Left cardiac atrium (tissue), 4 donors: ENCODE results near the gene CENPE. TPM values are rescaled to one million over a fixed set of nuclear protein-coding genes. Genes with fewer than 3 reads are reported as not detected.
"Not testable (repeated sequence)": the region's sequence is repeated elsewhere in the genome, so short reads cannot be mapped to it uniquely, and the experiment has no call there.

Experiments used
- ATAC-seq, 2 donors: fragments of 200-7000 bp; cut with Tn5 transposase; one replicate each; pipeline ENCODE4 v1.9.1; 2020; ENCODE audit warnings: mild to moderate bottlenecking in 2 of 2, moderate library complexity in 2 of 2
- DNase-seq: peaks from one replicate; pipeline ENCODE4 v3.0.0-alpha.2; 2020
- intact Hi-C, 2 donors: fragments of 100-400 bp; cut with DNase I; formaldehyde crosslinking; loops; one replicate each; pipeline versions ENCODE4 v1.14.1 to v1.15.1; 2022 to 2023
- long read RNA-seq: library from polyadenylated mRNA; unstranded; transcript quantifications from one replicate; pipeline ENCODE4 v2.0.0, GENCODE V29; 2021
- total RNA-seq, 2 donors: library from RNA; stranded (reverse); fragmentation: NEBNext Ultra II Directional; extraction: Animal tissue kit (Norgen Biotek cat#: 25700); gene quantifications; one replicate each; pipeline ENCODE4 v1.2.1, GENCODE V29; 2021
- donor health status: DM: no; HTN: yes; CAD: no.
- donor health status: DM: no; HTN: yes; CAD: no; lungs with severe emphysema.
- donor health status: DM: yes; HTN: yes; CAD: no.
- donor health status: Dilated cardiomyopathy.

CENPE gene, protein sequence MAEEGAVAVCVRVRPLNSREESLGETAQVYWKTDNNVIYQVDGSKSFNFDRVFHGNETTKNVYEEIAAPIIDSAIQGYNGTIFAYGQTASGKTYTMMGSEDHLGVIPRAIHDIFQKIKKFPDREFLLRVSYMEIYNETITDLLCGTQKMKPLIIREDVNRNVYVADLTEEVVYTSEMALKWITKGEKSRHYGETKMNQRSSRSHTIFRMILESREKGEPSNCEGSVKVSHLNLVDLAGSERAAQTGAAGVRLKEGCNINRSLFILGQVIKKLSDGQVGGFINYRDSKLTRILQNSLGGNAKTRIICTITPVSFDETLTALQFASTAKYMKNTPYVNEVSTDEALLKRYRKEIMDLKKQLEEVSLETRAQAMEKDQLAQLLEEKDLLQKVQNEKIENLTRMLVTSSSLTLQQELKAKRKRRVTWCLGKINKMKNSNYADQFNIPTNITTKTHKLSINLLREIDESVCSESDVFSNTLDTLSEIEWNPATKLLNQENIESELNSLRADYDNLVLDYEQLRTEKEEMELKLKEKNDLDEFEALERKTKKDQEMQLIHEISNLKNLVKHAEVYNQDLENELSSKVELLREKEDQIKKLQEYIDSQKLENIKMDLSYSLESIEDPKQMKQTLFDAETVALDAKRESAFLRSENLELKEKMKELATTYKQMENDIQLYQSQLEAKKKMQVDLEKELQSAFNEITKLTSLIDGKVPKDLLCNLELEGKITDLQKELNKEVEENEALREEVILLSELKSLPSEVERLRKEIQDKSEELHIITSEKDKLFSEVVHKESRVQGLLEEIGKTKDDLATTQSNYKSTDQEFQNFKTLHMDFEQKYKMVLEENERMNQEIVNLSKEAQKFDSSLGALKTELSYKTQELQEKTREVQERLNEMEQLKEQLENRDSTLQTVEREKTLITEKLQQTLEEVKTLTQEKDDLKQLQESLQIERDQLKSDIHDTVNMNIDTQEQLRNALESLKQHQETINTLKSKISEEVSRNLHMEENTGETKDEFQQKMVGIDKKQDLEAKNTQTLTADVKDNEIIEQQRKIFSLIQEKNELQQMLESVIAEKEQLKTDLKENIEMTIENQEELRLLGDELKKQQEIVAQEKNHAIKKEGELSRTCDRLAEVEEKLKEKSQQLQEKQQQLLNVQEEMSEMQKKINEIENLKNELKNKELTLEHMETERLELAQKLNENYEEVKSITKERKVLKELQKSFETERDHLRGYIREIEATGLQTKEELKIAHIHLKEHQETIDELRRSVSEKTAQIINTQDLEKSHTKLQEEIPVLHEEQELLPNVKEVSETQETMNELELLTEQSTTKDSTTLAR (N-terminal part only)
- total RNA-seq = under 1 TPM; 0.31 to 0.71 TPM
- long read RNA-seq = 0 reads

GRCh38 chr4:103198111-103198765 lies at the start of gene CENPE:
CENPE (minus strand) TSS chr4:103198343; CDS start chr4:103198319, 24 bp downstream.
- ATAC-seq (peak; percentile 97 to 98), DNase-seq (peak; percentile 89)
- intact Hi-C loops = no loop called here

DNA sequence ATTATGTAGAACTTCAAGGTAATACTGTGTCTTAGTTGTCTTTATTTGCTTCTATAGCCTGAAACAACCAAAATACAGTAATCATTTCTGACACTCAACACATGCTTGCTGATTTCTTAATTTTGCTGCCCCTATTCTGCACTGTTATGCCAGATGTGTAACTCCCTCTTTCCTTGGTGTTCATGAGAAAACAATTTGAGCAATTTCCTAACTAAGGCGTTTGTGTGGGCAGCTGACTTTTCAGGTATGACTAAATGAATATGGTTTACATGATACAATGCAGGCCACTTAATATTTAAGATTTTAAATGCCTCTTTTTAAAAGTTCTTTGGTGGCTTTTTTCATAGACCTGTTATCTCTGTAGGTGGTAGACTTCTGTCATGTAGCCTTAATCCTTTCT lies 46.1 kb upstream of the CENPE start:
- no peak for ATAC-seq
- intact Hi-C loops = no loop called here
- no peak for DNase-seq

- ATAC-seq, intact Hi-C loops, DNase-seq: not testable (repeated sequence)
Observed at GRCh38 chr4:103230938-103231337, 32.8 kb upstream of the CENPE start.

DNA sequence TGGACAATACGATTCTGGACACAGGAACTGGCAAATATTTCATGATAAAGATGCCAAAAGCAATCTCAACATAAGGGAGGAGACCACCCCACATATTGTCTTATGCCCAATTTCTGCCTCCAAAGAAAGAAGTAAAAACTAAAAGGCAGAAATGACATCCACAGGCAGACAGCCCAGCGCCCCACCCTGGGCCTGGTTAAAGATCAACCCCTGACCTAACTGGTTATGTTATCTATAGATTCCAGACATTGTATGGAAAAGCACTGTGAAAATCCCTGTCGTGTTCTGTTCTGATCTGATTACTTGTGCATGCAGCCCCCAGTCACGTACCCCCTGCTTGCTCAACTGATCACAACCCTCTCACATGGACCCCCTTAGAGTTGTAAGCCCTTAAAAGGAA lies 25.4 kb upstream of the CENPE start:
- ATAC-seq, DNase-seq, intact Hi-C loops: not testable (repeated sequence)

DNA sequence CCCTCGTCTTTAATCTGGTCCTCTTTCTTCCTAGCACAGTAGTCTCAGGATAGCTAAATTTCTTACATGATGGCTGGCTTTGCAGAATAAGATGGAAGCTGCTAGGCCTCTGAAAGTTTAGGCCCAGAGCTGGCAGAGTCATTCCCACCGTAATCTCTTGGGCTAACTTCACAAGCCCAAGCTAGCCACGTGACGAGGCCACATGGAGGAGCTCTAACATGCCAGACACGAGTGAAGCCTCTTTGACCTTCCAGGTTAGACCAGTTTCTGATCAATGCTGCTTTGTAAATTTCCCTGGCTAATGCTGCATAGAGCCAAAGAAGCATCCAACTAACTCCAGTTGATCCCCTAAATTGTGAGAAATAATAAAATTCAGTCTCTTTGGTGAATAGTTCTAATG lies 9.5 kb upstream of the CENPE start:
- DNase-seq (no peak), ATAC-seq (no peak)
- intact Hi-C loops = no loop called here

DNA sequence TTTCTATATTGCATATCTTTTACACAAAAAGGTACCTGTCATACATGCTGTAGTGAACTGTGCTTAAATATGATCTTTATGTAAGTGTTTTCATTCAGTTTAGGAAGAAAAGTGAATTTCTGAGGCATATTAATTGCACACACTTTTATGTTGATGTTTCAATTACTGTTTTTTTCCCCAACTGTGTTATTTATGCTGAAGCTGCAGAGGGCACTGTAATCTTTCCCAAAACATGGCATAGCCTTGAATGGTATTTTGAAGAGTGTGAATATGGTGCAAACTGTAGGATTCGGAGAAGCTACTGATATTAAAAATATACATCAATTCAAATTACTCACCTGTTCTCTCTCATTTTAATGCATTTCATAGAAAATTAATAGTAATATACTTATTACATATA lies 6.0 kb upstream of the CENPE start:
- intact Hi-C loops = no loop called here
- ATAC-seq (no peak), DNase-seq (no peak)

DNA sequence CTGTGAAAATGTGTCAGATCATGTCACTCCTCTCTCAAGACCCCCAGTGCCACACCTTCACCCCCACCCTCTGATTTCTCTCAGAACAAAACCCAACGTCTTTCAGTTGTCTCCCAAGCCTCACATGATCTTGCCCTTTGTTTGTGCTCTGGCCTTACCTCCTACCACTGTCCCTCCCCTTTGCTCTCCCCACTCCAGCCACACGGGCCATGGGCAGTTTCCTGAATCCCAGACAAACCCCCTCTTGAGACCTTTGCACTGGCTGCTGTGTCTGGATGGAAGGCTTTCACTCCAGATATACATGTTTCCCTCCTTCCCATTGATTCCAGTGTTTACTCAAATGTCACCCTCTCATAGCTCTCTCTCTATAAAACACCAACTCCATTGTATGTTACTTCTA lies 3.6 kb upstream of the CENPE start:
- no peak for DNase-seq
- no peak for ATAC-seq
- intact Hi-C loops = no loop called here

GRCh38 chr4:103201253-103201652 lies 3.1 kb upstream of the CENPE start:
- no peak for ATAC-seq
- intact Hi-C loops = no loop called here

GRCh38 chr4:103199009-103199408 lies 866 bp upstream of the CENPE start:
- ATAC-seq (no peak), DNase-seq (no peak)
- intact Hi-C loops = no loop called here

More at GRCh38 chr4:103201253-103201652, 3.1 kb upstream of the CENPE start:
- no peak for DNase-seq

GRCh38 chr4:103197765-103198110 lies 405 bp downstream of the CENPE start:
- peak; percentile 39 to 63 for ATAC-seq
- no peak for DNase-seq
- intact Hi-C loops = no loop called here

- ATAC-seq (no peak), DNase-seq (no peak)
Observed at GRCh38 chr4:103193457-103193856, 4.7 kb downstream of the CENPE start.

DNA sequence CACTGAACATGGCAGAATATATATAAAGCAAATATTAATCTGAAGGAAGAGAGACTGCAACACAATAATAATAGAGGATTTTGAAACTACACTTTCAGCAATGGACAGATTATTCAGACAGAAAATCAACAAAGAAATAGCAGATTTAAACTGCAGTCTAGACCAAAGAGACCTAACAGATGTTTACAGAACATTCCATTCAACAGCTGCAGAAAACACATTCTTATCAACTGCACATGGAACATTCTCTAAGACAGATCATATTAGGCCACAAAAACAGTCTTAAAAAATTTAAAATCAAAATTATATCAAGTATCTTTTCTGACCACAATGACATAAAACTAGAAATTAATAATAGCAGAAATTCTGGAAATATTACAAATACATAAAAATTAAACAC lies 27.1 kb downstream of the CENPE start:
- intact Hi-C loops = no loop called here
- no peak for DNase-seq
- ATAC-seq = no peak

More at GRCh38 chr4:103193457-103193856, 4.7 kb downstream of the CENPE start:
- intact Hi-C loops = no loop called here

DNA sequence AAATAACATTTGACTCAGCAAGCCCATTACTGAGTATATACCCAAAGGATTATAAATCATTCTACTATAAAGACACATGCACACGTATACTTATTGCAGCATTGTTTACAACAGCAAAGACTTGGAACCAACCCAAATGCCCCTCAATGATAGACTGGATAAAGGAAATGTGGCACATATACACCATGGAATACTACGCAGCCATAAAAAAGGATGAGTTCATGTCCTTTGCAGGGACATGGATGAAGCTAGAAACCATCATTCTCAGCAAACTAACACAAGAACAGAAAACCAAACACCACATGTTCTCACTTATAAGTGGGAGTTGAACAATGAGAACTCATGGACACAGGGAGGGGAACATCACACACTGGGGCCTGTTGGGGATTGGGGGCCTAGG lies 28.4 kb downstream of the CENPE start:
- DNase-seq, ATAC-seq, intact Hi-C loops: not testable (repeated sequence)

- DNase-seq (no peak), ATAC-seq (no peak)
- intact Hi-C loops = no loop called here
Observed at GRCh38 chr4:103168993-103169392, 29.1 kb downstream of the CENPE start.

DNA sequence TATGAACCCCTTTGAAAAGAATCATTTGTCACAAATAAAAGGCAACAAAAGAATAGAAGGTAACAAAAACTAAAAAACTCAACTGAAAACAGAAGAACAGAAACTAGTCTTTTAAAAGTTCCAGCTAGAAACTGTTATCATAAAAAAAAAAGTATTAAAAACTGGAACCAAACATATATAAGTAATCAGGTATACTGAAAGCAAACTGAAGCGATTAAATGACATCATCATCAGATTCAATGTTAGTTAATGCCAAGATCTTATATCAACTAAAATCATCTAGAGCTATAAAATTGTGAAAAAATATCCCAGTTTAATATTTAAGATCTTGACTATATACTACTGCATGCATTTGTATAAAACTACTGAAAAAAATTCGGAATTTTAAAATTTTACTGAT lies 36.0 kb downstream of the CENPE start:
- no peak for ATAC-seq
- no peak for DNase-seq
- intact Hi-C loops = no loop called here

GRCh38 chr4:103158760-103159159 lies 39.4 kb downstream of the CENPE start:
- DNase-seq (no peak), ATAC-seq (no peak)
- intact Hi-C loops = no loop called here

DNA sequence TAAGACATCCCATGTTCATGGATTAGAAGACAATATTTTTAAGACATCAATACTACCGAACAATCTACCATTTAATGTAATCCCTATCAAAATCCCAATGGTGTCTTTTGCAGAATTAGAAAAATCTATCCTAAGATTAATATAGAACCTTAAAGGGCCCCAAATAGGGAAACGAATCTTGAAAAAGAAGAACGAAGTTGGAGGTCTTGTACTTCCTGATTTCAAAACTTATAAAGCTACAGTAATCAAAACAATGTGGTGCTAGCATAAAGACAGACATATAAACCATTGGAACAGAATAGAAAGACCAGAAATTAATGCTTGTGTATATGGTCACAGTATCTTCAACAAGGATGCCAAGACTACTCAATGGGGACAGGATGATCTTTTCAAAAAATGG lies 42.0 kb downstream of the CENPE start:
- intact Hi-C loops = no loop called here
- ATAC-seq (no peak), DNase-seq (no peak)

DNA sequence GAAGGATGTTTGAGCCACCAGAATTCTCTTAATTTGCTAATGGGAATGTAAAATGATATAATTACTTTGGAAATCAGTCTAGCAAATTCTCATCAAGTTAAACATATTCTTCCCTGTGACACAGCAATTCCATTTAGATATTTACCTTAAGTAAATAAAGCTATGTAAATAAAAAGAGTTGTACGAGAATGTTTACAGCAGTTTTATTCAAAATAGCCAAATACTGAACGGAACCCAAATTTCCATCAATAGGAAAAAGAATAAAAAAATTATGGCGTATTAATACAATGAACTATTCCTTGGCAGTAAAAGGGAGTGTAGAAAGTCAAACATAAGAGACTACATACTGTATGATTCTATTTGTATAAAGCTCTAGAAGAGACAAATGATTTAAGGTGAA lies 45.8 kb downstream of the CENPE start:
- no peak for ATAC-seq
- DNase-seq = no peak
- intact Hi-C loops = no loop called here

DNA sequence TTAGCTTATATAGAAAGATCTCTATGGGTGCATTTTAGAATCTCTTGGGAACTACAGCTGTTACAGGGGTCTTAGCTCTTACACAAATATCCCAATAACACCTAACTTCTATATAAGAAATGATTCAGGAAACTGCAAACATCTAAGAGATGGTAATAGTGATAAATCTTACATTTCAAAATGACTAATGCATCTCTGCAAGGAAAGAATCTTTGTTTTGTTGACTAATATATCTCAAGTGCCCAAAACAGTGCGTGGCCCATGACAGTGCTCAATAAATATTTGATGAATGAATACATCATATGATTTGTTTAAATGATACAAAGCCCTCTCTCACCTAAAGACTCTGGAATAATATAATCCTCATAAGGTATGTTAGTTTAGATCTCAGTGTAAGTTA lies 47.5 kb downstream of the CENPE start:
- no peak for ATAC-seq
- no peak for DNase-seq
- intact Hi-C loops = no loop called here
